ENCODE measurements around the gene PDE4B.

GRCh38 chr1:66335859-66336640, 543.4 kb downstream of the PDE4B start:
- TF ChIP-seq CTCF (IDR thresholded peaks at IDR 0.05; ENCODE audit: insufficient read depth, low read depth, low read length) (no peak), EZH2 (IDR thresholded peaks at IDR 0.05; ENCODE audit: insufficient read depth, low read length) (no peak)
